Suppressor macrophage treated with lipopolysaccharide for 4 hours (primary cell): ENCODE measurements around the gene CYP39A1.

ENCODE experiments used
- DNase-seq: peaks from one replicate; pipeline ENCODE4 v3.0.0-alpha.2; 2020

The CYP39A1 gene

GRCh38 chr6:46509063-46509462 is 143.6 kb downstream of the CYP39A1 start:
- no peak for DNase-seq

- DNase-seq: no peak
Measured at GRCh38 chr6:46507426-46507825, 145.2 kb downstream of the CYP39A1 start.

GRCh38 chr6:46505693-46506512 is 146.7 kb downstream of the CYP39A1 start:
- no peak for DNase-seq

- DNase-seq: no peak
Measured at GRCh38 chr6:46504242-46504641, 148.4 kb downstream of the CYP39A1 start.

- DNase-seq: no peak
Measured at GRCh38 chr6:46502486-46503119, 150.0 kb downstream of the CYP39A1 start.

- no peak for DNase-seq
Measured at GRCh38 chr6:46501136-46502089, 151.2 kb downstream of the CYP39A1 start.

GRCh38 chr6:46500382-46500781 is 152.2 kb downstream of the CYP39A1 start:
- no peak for DNase-seq
